ENCODE data around the gene LYRM4. TPM values are rescaled to one million over a fixed set of nuclear protein-coding genes. Genes with fewer than 3 reads are reported as not detected.

LYRM4 gene
- total and polyA plus RNA-seq, 12 donors, result 18.3 to 33.0 (median 24.5) TPM

DNA sequence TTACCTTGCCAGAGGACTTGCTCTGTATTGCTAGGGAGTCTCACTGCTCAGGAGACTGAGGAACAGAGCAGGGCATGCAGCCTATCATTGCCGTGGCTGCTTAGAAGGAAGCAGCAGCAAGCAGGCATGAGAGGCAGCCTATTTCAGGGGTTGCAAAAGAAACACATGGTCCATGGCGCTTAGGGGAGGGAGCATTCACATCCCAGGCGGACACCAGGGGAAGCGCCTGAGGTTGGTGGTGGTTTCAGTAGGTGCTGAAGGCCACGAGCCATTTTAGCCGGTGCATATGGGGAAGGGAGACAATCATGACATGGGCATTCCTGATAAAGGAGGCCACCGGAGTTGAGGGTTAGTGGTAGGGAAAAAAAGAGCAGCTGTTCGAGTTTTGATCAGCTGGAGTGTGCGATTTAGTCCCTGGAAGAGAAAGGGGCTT, 21.5 kb upstream of the LYRM4 start:
- H3K27ac ChIP-seq, result no peak overlapping the region
- H3K27me3 ChIP-seq, result no peaks in the 10 kb centered on the region
- DNase-seq, result no peak
- intact Hi-C loops (cut with DNase I), result no loop called here
- TF ChIP-seq, protein P1, sequence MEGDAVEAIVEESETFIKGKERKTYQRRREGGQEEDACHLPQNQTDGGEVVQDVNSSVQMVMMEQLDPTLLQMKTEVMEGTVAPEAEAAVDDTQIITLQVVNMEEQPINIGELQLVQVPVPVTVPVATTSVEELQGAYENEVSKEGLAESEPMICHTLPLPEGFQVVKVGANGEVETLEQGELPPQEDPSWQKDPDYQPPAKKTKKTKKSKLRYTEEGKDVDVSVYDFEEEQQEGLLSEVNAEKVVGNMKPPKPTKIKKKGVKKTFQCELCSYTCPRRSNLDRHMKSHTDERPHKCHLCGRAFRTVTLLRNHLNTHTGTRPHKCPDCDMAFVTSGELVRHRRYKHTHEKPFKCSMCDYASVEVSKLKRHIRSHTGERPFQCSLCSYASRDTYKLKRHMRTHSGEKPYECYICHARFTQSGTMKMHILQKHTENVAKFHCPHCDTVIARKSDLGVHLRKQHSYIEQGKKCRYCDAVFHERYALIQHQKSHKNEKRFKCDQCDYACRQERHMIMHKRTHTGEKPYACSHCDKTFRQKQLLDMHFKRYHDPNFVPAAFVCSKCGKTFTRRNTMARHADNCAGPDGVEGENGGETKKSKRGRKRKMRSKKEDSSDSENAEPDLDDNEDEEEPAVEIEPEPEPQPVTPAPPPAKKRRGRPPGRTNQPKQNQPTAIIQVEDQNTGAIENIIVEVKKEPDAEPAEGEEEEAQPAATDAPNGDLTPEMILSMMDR (IDR thresholded peaks at IDR 0.05), result no peak
- H3K36me3 ChIP-seq, result no peaks in the 10 kb centered on the region
- ATAC-seq, result peak in 1 of 8 donors; percentile 14
- WGBS, 2 donors, result 78 to 82% methylated on average over 9 of the region's 9 CpGs
- peaks cover under 1 to 22% (median 6%) of the 10 kb centered on the region in 9 donors for H3K4me1 ChIP-seq
- H3K9me3 ChIP-seq, result no peaks in the 10 kb centered on the region
- H3K4me3 ChIP-seq, result no peak overlapping the region

DNA sequence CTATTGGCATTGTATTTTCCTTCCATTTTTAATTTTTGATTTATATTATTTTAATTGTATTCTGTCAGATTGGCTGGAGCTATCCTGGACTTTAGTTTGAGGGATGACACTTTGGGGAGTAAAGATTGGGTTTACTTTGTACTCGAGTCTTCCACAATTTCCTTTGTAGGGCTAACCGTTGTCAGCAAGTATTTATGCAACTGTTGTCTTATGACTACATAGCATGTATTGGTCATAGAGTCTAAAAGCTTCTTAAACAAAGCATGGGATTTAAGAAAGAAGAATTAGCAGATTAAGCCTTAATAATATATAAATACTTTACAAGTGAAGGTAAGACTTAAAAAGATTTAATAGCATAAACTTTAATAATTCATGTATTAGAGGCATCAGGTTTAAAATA, 20.2 kb upstream of the LYRM4 start:
- intact Hi-C loops (cut with DNase I), result no loop called here
- WGBS, 2 donors, result 81 to 85% methylated on average over 2 of the region's 2 CpGs
- no peak for DNase-seq
- no peaks in the 10 kb centered on the region for H3K9me3 ChIP-seq
- no peaks in the 10 kb centered on the region for H3K36me3 ChIP-seq
- TF ChIP-seq, protein P1 (IDR thresholded peaks at IDR 0.05), result no peak
- H3K4me1 ChIP-seq, result peaks cover 0 to 12% (median 0%) of the 10 kb centered on the region in 9 donors
- no peak overlapping the region for H3K27ac ChIP-seq
- ATAC-seq, result no peak
- H3K4me3 ChIP-seq, result no peak overlapping the region
- no peaks in the 10 kb centered on the region for H3K27me3 ChIP-seq

DNA sequence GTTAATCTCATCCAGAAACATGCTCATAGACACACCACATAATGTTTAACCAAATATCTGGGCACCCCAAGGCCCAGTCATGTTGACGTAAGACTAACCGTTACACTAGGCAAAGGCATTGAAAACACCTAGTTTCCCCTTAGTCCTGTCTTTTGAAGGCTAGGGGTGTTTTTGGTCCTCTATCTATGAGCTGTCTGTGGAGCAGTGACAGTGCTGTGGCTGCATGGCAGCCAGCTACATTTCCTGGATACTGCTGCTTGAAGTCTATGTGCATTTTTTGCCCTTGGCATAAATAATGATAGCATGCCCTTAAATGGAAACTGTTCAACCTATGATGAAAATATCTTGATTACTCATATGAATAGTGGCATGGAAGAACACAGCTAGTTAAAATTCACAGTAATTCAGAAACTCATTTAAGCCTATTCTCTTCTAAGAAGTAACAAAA, 19.2 kb upstream of the LYRM4 start:
- H3K27me3 ChIP-seq, result no peaks in the 10 kb centered on the region
- ATAC-seq (no peak), DNase-seq (no peak)
- intact Hi-C loops (cut with DNase I), result no loop called here
- TF ChIP-seq, protein P1 (IDR thresholded peaks at IDR 0.05), result no peak
- H3K27ac ChIP-seq, result no peak overlapping the region
- no peak overlapping the region for H3K4me3 ChIP-seq
- no peaks in the 10 kb centered on the region for H3K36me3 ChIP-seq
- peaks cover 0 to 12% (median 0%) of the 10 kb centered on the region in 9 donors for H3K4me1 ChIP-seq
- H3K9me3 ChIP-seq, result no peaks in the 10 kb centered on the region
- 97 to 98% methylated on average over 2 of the region's 2 CpGs for WGBS, 2 donors

DNA sequence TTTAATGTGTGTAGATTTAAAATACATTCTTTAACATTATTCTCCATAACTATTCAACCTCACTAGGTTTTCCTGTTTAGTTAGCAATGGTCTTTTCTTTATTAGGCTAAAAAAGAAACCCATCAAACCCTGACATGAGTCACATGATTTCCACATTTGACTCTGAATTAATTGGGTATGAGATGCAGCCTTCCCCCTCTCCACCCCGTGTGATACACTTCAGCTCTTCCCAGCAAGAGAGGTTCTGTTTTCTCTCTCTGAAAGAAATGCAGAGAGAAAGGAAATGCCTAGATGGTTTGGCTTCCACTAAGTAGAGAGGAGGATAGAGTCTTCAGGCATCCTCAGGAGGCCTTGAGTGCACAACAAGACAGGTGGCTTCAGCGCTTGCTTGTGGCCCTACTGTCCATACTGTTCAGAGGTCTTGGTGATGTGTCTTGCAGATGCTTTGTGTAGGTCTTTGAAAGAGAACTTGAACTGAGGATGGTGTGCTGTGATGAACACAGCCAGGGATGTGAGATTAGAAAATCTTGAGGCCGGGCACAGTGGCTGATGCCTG, 17.9 kb upstream of the LYRM4 start:
- WGBS, 2 donors, result 92 to 99% methylated on average over 3 of the region's 3 CpGs
- H3K4me3 ChIP-seq, result no peak overlapping the region

More for the DNA sequence above, 17.9 kb upstream of the LYRM4 start:
- intact Hi-C loops (cut with DNase I), result no loop called here
- TF ChIP-seq, protein P1 (IDR thresholded peaks at IDR 0.05), result no peak
- no peak for DNase-seq
- Histone ChIP-seq H3K9me3 (no peaks in the 10 kb centered on the region), H3K4me1 (peaks cover 0 to 12% (median 0%) of the 10 kb centered on the region in 9 donors), H3K27me3 (no peaks in the 10 kb centered on the region), H3K36me3 (no peaks in the 10 kb centered on the region), H3K27ac (no peak overlapping the region)
- no peak for ATAC-seq

Data from heart right ventricle (tissue), 16 donors.